HG03108 (cell line): ENCODE data around the gene PCGF3.
"Not testable (repeated sequence)": the region's sequence is repeated elsewhere in the genome, so short reads cannot be mapped to it uniquely, and the experiment has no call there.

Experiments used
- ATAC-seq: cut with Tn5 transposase; IDR thresholded peaks from one replicate; pipeline ENCODE4 v1.9.1; 2021; ENCODE audit warnings: moderate library complexity; ENCODE audit not compliant: unreplicated experiment

PCGF3 gene

GRCh38 chr4:682490-683172 lies 23.0 kb upstream of the PCGF3 start:
- ATAC-seq, result no peak

- no peak for ATAC-seq
These were observed 22.3 kb upstream of the PCGF3 start for GRCh38 chr4:683247-683897.

GRCh38 chr4:683982-684622 lies 21.5 kb upstream of the PCGF3 start:
- no peak for ATAC-seq

DNA sequence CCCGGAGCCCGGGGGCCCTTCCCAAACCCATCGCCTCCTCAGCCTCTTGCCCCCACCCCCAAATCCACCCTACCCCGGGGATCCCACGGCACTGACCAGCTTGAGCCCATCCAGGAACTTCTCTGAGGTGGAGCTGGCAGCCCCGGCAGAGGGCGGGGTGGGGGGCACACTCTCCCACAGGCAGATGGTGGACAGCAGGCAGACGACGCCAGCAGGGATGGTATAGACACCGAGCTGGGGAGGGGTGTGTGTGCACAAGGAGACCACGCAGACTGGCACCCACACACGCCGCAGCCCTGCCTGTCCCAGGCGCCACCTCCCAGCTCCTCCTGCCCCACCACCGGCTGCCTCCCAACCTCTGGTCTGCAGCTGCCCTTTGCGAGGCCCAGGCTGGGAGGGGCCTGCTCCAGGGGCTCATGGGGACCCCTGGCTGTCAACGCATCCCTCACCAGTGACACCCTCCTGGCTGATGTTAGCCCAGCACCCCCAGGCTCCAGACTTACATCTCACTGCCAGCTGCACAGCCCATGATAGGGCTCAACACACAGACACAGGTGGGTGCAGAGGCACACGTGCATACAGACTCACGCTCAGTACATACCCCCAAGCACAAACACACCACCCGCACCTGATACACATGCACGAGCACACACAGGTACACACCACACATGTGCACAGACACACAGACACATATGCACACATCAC lies 20.9 kb upstream of the PCGF3 start:
- ATAC-seq, result no peak

GRCh38 chr4:685679-686412 lies 19.8 kb upstream of the PCGF3 start:
- ATAC-seq, result no peak

- ATAC-seq, result no peak
These were observed 19.1 kb upstream of the PCGF3 start for GRCh38 chr4:686413-687040.

GRCh38 chr4:687048-687970 lies 18.3 kb upstream of the PCGF3 start:
- ATAC-seq, result no peak

- no peak for ATAC-seq
These were observed 17.4 kb upstream of the PCGF3 start for GRCh38 chr4:687971-688853.

GRCh38 chr4:688854-689681 lies 16.6 kb upstream of the PCGF3 start, which contains the start of gene SLC49A3:
TSS of gene SLC49A3 (minus strand) at chr4:689151. CDS start at chr4:689127, 24 bp downstream.
- ATAC-seq, result no peak

GRCh38 chr4:689723-690122 lies 15.9 kb upstream of the PCGF3 start:
- no peak for ATAC-seq

GRCh38 chr4:692771-693554 lies 12.7 kb upstream of the PCGF3 start:
- ATAC-seq, result no peak

- not testable (repeated sequence) for ATAC-seq
These were observed 11.2 kb upstream of the PCGF3 start for GRCh38 chr4:694341-694940.

DNA sequence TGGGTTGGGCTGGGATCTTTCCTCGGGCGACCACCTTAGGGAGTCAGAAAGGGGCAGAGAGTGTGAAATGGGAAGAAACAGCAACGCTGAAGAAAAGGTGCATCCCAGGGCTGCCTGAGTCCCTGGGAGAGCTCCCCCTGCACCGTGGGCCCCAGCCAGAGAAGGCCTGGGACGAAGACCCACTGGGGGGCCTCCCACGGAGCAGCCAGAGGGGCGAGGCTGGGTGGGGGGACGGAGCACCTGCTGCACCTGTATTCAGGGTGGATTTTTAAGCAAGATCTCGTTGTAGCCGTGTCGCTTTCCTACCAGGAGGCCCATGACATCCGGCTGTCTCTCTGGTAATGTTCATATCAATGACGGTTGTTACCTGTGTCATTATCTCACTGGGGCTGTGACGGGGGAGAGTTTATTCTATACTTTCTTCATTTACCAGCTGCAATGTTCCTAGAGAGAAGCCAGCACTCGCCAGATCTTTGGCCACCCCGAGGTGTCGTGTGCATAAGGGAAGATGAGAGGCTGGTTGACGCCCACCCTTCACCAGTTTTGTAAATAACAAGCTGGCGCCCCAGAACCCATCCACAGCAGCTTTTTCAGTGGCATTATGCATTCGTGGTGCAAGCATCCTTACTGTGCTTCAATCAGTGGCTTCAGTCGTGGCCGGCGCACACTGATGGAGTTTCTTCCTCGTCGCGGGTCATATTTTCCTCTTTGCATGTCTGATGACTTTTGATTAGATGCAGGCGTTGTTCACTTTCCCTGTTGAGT lies 5.6 kb upstream of the PCGF3 start:
- no peak for ATAC-seq

- ATAC-seq, result no peak
These were observed 4.9 kb upstream of the PCGF3 start for GRCh38 chr4:700587-701264.

DNA sequence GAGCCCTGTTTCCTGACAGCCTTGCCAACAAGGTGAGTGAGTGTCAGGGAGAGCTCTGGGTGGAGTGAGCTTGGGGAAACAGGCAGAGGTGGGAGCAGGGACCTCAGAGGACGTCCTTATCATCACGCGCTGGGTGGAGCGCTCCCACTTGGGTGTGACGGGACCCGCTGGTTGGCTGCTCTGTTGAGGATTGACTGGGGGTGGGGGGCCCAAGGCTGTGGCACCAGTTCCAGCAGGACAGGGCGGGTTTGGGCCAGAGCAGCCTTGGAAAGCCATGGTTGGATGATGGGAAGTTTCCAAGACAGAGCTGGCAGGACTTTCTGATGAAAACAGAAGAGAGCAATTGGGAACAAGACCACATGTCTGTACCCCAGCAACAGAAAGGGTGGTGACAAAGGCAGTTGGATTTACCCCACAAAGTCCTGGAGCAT lies 3.0 kb upstream of the PCGF3 start:
- no peak for ATAC-seq
